GM19468 (cell line): ENCODE measurements around the gene DENND2A.

ENCODE experiments used
- ATAC-seq: cut with Tn5 transposase; IDR thresholded peaks from one replicate; pipeline ENCODE4 v1.9.1; 2021; ENCODE audit warnings: mild to moderate bottlenecking, moderate library complexity, moderate number of reproducible peaks; ENCODE audit not compliant: unreplicated experiment; ENCODE audit errors: extremely low read depth

DENND2A gene

DNA sequence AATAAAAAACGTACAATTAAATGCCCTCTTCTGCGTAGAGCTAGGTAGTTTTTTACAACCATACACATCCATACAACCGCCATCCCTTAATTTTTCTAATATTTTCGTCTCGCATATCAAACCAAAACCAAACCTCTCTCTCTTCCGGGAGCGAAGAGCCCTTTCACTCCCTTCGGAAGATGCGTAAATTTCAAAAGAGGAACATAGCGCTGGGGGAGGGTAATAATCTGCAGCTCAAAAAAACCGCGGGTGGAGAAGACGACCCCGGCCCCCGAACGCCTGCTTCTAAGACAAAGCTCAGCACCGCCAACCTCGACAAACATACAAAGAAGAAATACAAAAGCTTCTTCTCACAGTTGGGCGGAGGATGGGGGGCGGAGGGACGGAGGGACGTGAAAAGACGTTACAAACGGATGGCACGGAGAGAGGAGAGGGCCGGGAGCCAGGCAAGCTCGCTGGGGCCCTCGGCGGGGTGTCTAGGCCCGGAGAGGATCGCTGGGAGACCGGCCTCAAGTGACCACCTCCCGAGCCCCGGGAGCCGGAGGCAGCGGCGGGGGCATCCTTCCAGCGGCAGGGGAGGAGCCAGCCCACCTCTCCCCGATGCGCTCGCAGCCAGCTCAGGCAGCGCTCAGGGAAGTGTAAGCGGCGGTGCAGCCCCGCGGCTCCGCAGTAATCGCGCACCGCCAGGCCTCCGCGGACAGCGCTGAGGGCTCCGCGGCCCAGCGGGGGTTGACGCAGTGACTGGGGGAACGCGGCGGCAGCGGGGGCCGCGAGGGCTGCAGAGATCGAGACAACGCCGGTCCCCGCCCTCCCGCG lies 162.2 kb downstream of the DENND2A start:
- ATAC-seq = no peak

DNA sequence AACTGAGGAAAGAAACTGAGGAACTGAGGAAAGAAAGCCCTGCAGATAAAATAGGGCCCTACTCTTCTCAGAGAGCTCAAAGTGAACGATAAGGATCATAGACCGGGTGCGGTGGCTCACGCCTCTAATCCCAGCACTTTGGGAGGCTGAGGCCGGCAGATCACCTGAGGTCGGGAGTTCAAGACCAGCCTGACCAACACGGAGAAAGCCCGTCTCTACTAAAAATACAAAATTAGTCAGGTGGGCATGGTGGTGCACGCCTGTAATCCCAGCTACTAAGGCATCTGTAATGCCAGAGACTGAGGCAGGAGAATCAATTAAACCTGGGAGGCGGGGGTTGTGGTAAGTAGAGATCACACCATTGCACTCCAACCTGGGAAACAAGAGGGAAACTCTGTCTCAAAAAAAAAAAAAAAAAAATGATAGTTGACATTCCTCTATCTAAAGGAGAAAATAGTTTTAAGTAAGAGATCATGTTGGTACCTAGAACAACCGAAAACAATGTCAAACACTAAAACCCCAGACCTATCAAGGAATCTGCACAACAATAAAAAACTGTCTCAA lies 163.8 kb downstream of the DENND2A start:
- ATAC-seq = no peak

DNA sequence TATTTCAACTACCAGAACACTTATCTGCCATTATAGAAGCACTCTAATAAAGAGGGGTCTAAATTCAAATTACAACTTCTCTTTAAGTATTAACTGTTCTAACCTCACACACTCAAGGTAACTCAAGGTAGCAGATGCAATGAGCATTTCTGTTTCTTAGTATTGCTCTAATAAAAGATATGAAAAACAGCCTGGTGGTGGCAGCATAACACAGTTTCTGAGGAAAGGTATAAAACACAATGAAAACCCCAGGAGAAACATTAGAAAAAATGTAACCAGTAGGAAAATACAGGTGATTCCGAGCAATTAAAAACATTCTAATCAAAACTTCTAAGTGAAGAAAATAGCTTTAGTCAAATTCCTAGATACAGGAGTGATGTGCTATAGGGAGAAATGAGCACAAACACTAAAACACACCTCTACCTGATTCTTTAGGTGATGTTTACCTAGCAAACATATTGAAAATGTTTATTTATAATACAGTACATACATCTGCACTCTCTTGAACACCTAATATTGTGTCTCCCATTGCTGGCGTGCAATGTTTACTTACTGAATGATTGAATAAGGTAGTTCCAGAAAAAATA lies 164.8 kb downstream of the DENND2A start:
- ATAC-seq = no peak
